ENCODE results near the gene KDR. TPM values are rescaled to one million over a fixed set of nuclear protein-coding genes. Genes with fewer than 3 reads are reported as not detected.

KDR gene
- total RNA-seq, 2 donors from 2014 or later = not detected

DNA sequence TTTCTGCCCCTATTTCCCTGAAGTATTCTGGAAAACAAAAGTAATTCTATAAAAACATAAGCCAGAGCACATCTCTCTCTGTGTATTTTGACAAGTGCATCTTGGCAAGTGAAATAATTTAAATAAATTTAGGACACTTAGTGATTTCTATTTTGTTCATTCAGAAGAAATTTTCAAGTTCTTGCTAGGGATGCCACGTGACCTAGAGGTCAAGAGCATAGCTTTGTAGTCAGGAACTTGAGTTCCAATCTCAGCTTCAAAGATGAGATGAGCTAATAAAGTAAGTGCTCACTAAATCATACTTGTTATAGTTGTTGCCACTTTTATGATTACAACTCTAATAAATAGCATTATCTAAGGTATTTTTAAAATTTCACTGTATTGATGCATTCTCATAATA lies 13.8 kb downstream of the KDR start:
- H3K27ac Mint-ChIP-seq = no peak overlapping the region
- ATAC-seq = no peak
- H3K4me3 Mint-ChIP-seq = no peak overlapping the region
- peaks cover 0 to 16% of the 10 kb centered on the region in 2 donors for H3K27me3 Mint-ChIP-seq
- no peaks in the 10 kb centered on the region for H3K9me3 Mint-ChIP-seq
- no peaks in the 10 kb centered on the region for H3K36me3 Mint-ChIP-seq
- peaks cover 0 to 5% of the 10 kb centered on the region in 2 donors for H3K4me1 Mint-ChIP-seq (ENCODE audit: low read depth in 2 of 2)
- no peak for DNase-seq (ENCODE audit: low spot score)

- no peak for ATAC-seq
Observed at GRCh38 chr4:55110131-55110530, 15.3 kb downstream of the KDR start.

GRCh38 chr4:55107054-55107453 lies 18.3 kb downstream of the KDR start:
- Mint-ChIP-seq H3K36me3 (no peaks in the 10 kb centered on the region), H3K4me1 (ENCODE audit: low read depth in 2 of 2) (peaks cover 0 to 5% of the 10 kb centered on the region in 2 donors), H3K9me3 (no peaks in the 10 kb centered on the region), H3K4me3 (no peak overlapping the region), H3K27ac (no peak overlapping the region), H3K27me3 (peaks cover 0 to 16% of the 10 kb centered on the region in 2 donors)
- no peak for ATAC-seq
- DNase-seq (ENCODE audit: low spot score) = no peak

More at GRCh38 chr4:55110131-55110530, 15.3 kb downstream of the KDR start:
- Mint-ChIP-seq H3K27ac (no peak overlapping the region), H3K36me3 (no peaks in the 10 kb centered on the region), H3K4me1 (ENCODE audit: low read depth in 2 of 2) (peaks cover 0 to 5% of the 10 kb centered on the region in 2 donors), H3K27me3 (peaks cover 0 to 16% of the 10 kb centered on the region in 2 donors), H3K4me3 (no peak overlapping the region), H3K9me3 (no peaks in the 10 kb centered on the region)
- DNase-seq (ENCODE audit: low spot score) = no peak

- peaks cover 0 to 6% of the 10 kb centered on the region in 2 donors for H3K27me3 Mint-ChIP-seq
- peaks cover 2% of the 10 kb centered on the region for H3K9me3 Mint-ChIP-seq
- no peak for ATAC-seq
- peaks cover 0 to 5% of the 10 kb centered on the region in 2 donors for H3K4me1 Mint-ChIP-seq (ENCODE audit: low read depth in 2 of 2)
- no peak overlapping the region for H3K4me3 Mint-ChIP-seq
- no peak for DNase-seq (ENCODE audit: low spot score)
- H3K27ac Mint-ChIP-seq = no peak overlapping the region
- H3K36me3 Mint-ChIP-seq = no peaks in the 10 kb centered on the region
Observed at GRCh38 chr4:55103224-55103623, 22.2 kb downstream of the KDR start.

GRCh38 chr4:55099816-55100215 lies 25.6 kb downstream of the KDR start:
- DNase-seq (ENCODE audit: low spot score) (no peak), ATAC-seq (peak in 1 of 2 donors; percentile 28)
- Mint-ChIP-seq H3K4me3 (no peak overlapping the region), H3K27ac (no peak overlapping the region), H3K4me1 (ENCODE audit: low read depth in 2 of 2) (peaks cover 0 to 12% of the 10 kb centered on the region in 2 donors), H3K36me3 (no peaks in the 10 kb centered on the region), H3K9me3 (peaks cover 2% of the 10 kb centered on the region), H3K27me3 (no peaks in the 10 kb centered on the region)

- no peaks in the 10 kb centered on the region for H3K36me3 Mint-ChIP-seq
- H3K4me1 Mint-ChIP-seq (ENCODE audit: low read depth in 2 of 2) = peaks cover 0 to 12% of the 10 kb centered on the region in 2 donors
- no peak overlapping the region for H3K4me3 Mint-ChIP-seq
- H3K9me3 Mint-ChIP-seq = peaks cover 2% of the 10 kb centered on the region
- no peaks in the 10 kb centered on the region for H3K27me3 Mint-ChIP-seq
- H3K27ac Mint-ChIP-seq = no peak overlapping the region
- DNase-seq (ENCODE audit: low spot score) = no peak
- no peak for ATAC-seq
Observed at GRCh38 chr4:55098456-55099204, 26.8 kb downstream of the KDR start.

GRCh38 chr4:55096619-55097018 lies 28.8 kb downstream of the KDR start:
- Mint-ChIP-seq H3K27ac (no peak overlapping the region), H3K4me1 (ENCODE audit: low read depth in 2 of 2) (peaks cover 0 to 12% of the 10 kb centered on the region in 2 donors), H3K9me3 (peaks cover 2% of the 10 kb centered on the region), H3K27me3 (no peaks in the 10 kb centered on the region), H3K36me3 (no peaks in the 10 kb centered on the region), H3K4me3 (no peak overlapping the region)
- ATAC-seq = no peak
- DNase-seq (ENCODE audit: low spot score) = no peak

DNA sequence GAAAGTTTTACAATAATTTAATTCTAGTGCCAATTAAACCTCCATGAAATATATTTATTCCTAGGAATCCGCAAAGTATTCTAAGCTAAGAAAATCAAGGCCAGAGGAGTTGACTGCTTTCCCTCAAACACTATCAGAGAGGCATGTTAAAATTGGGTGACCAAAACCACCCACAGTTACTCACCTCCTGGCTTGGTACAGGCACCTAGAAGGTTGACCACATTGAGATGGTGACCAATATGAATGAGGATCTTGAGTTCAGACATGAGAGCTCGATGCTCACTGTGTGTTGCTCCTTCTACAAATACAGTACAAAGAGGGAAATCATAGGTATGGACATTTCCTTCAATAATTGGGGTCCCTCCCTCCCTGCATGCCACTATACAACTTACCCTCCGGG lies 29.4 kb downstream of the KDR start:
- H3K36me3 Mint-ChIP-seq = no peaks in the 10 kb centered on the region
- H3K4me1 Mint-ChIP-seq (ENCODE audit: low read depth in 2 of 2) = peaks cover 0 to 12% of the 10 kb centered on the region in 2 donors
- DNase-seq (ENCODE audit: low spot score) = no peak
- no peak overlapping the region for H3K27ac Mint-ChIP-seq
- no peaks in the 10 kb centered on the region for H3K27me3 Mint-ChIP-seq
- H3K4me3 Mint-ChIP-seq = no peak overlapping the region
- H3K9me3 Mint-ChIP-seq = peaks cover 2% of the 10 kb centered on the region
- ATAC-seq = no peak

- H3K9me3 Mint-ChIP-seq = no peaks in the 10 kb centered on the region
- H3K4me3 Mint-ChIP-seq = no peak overlapping the region
- no peak for ATAC-seq
Observed at GRCh38 chr4:55092504-55092903, 32.9 kb downstream of the KDR start.

GRCh38 chr4:55089916-55090315 lies 35.5 kb downstream of the KDR start:
- no peaks in the 10 kb centered on the region for H3K36me3 Mint-ChIP-seq
- peaks cover 0 to 3% of the 10 kb centered on the region in 2 donors for H3K4me1 Mint-ChIP-seq (ENCODE audit: low read depth in 2 of 2)
- H3K4me3 Mint-ChIP-seq = no peak overlapping the region
- ATAC-seq (no peak), DNase-seq (ENCODE audit: low spot score) (no peak)
- H3K9me3 Mint-ChIP-seq = no peaks in the 10 kb centered on the region
- H3K27me3 Mint-ChIP-seq = no peaks in the 10 kb centered on the region
- H3K27ac Mint-ChIP-seq = no peak overlapping the region

More at GRCh38 chr4:55092504-55092903, 32.9 kb downstream of the KDR start:
- H3K27me3 Mint-ChIP-seq = no peaks in the 10 kb centered on the region
- no peak overlapping the region for H3K27ac Mint-ChIP-seq
- no peaks in the 10 kb centered on the region for H3K36me3 Mint-ChIP-seq
- H3K4me1 Mint-ChIP-seq (ENCODE audit: low read depth in 2 of 2) = peaks cover 0 to 16% of the 10 kb centered on the region in 2 donors
- no peak for DNase-seq (ENCODE audit: low spot score)

DNA sequence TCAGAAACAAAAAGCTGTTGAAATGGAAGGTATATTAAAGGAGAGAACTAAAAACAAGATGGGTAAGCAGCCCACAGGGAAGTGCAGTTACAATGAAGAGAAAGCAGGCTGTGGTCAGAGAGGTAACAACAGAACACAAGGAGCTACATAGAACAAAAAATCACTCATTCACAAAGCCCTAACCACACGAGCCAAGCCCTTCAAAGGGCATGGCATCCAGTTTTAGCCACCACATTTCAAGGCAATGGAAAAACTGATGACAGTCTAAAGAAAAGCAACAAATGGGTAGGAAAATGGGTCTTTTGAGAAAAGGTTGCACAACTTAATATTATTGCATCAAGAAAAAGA lies 37.5 kb downstream of the KDR start:
- ATAC-seq = no peak
- Mint-ChIP-seq H3K27ac (no peak overlapping the region), H3K36me3 (no peaks in the 10 kb centered on the region), H3K4me3 (no peak overlapping the region), H3K27me3 (no peaks in the 10 kb centered on the region), H3K9me3 (no peaks in the 10 kb centered on the region), H3K4me1 (ENCODE audit: low read depth in 2 of 2) (peaks cover 0 to 3% of the 10 kb centered on the region in 2 donors)
- DNase-seq (ENCODE audit: low spot score) = no peak

DNA sequence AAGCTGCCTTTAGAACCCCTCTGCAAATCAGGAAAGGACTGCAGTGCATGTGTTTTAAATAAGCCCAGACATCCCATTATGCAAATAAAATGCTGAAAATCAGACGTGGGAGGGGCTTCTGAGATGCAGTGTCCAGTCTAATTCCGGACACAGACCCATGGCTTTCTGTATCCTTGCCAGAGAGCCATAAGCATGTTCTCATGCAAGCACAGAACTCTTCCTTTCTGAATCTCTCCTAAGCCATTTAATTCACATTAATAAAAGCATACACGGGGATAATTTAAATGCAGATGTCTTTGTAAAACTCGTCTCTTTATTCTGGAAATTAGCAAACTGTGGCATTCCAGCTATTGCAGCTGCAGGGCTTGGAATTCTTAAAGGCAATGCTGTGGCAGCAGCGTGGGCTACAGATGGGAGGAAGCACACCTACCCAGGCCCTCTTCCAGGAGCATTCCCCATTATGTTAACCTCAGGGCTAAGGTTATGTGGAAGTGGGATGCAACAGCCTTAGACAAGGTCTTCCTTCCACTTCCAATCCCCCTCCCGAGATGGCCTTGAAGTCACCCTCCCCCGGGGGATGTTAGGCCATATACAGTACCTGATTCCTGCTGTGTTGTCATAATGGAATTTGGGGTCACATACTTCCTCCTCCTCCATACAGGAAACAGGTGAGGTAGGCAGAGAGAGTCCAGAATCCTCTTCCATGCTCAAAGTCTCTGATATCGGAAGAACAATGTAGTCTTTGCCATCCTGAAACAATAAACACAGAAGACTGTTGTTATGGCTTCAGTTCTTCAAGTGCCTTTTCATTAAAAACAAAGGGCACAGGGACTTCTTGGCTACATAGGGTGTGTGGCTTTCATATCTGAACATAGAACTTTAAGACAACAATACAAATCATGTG lies 38.1 kb downstream of the KDR start:
- peaks cover 0 to 3% of the 10 kb centered on the region in 2 donors for H3K4me1 Mint-ChIP-seq (ENCODE audit: low read depth in 2 of 2)
- no peak for ATAC-seq

GRCh38 chr4:55086578-55086977 lies 38.8 kb downstream of the KDR start:
- no peak overlapping the region for H3K4me3 Mint-ChIP-seq
- H3K27ac Mint-ChIP-seq = no peak overlapping the region
- DNase-seq (ENCODE audit: low spot score) = no peak
- H3K9me3 Mint-ChIP-seq = no peaks in the 10 kb centered on the region
- H3K27me3 Mint-ChIP-seq = no peaks in the 10 kb centered on the region
- H3K36me3 Mint-ChIP-seq = no peaks in the 10 kb centered on the region
- ATAC-seq = no peak
- H3K4me1 Mint-ChIP-seq (ENCODE audit: low read depth in 2 of 2) = peaks cover 0 to 3% of the 10 kb centered on the region in 2 donors

More for the DNA sequence above, 38.1 kb downstream of the KDR start:
- Mint-ChIP-seq H3K9me3 (no peaks in the 10 kb centered on the region), H3K27ac (no peak overlapping the region), H3K27me3 (no peaks in the 10 kb centered on the region), H3K36me3 (no peaks in the 10 kb centered on the region), H3K4me3 (no peak overlapping the region)
- no peak for DNase-seq (ENCODE audit: low spot score)

GRCh38 chr4:55083735-55084134 lies 41.7 kb downstream of the KDR start:
- DNase-seq (ENCODE audit: low spot score) (no peak), ATAC-seq (no peak)
- no peaks in the 10 kb centered on the region for H3K9me3 Mint-ChIP-seq
- H3K27me3 Mint-ChIP-seq = no peaks in the 10 kb centered on the region
- H3K4me1 Mint-ChIP-seq (ENCODE audit: low read depth in 2 of 2) = peaks cover 0 to 3% of the 10 kb centered on the region in 2 donors
- no peaks in the 10 kb centered on the region for H3K36me3 Mint-ChIP-seq
- H3K27ac Mint-ChIP-seq = no peak overlapping the region
- H3K4me3 Mint-ChIP-seq = no peak overlapping the region

All from natural killer cell treated with Interleukin-12 subunit alpha and Interleukin-12 subunit beta and Interleukin-15 and Interleukin-18, amount 100 ng/mL, for 72 hours (primary cell).